HEK293T (cell line): ENCODE results near the gene OSCAR.

ENCODE experiments used
- BHLHE40 ChIP-seq: fragments of 450-650 bp; IDR thresholded peaks from 2 replicates; pipeline ENCODE4 v1.6.1; 2016; ENCODE audit warnings: mild to moderate bottlenecking, moderate library complexity, borderline replicate concordance
- FOXA1 ChIP-seq: fragments of 450-650 bp; IDR thresholded peaks from 2 replicates; pipeline ENCODE4 v1.6.1; 2016; ENCODE audit warnings: mild to moderate bottlenecking
- FOXK2 ChIP-seq: fragments of 450-650 bp; IDR thresholded peaks from 2 replicates; pipeline ENCODE4 v1.6.1; 2016; ENCODE audit warnings: mild to moderate bottlenecking
- FOXM1 ChIP-seq: fragments of 450-650 bp; IDR thresholded peaks from 2 replicates; pipeline ENCODE4 v1.6.1; 2017; ENCODE audit warnings: mild to moderate bottlenecking, borderline replicate concordance
- HDGF ChIP-seq: fragments of 450-650 bp; IDR thresholded peaks from 2 replicates; pipeline ENCODE4 v1.6.1; 2017; ENCODE audit warnings: antibody characterized with exemption, borderline replicate concordance
- L3MBTL2 ChIP-seq: fragments of 450-650 bp; conservative IDR thresholded peaks from 2 replicates; pipeline ENCODE4 v1.6.1; 2016; ENCODE audit warnings: mild to moderate bottlenecking
- NFRKB ChIP-seq: fragments of 450-650 bp; IDR thresholded peaks from 2 replicates; pipeline ENCODE4 v1.6.1; 2016; ENCODE audit warnings: mild to moderate bottlenecking, moderate library complexity
- SP1 ChIP-seq: fragments of 450-650 bp; IDR thresholded peaks from 2 replicates; pipeline ENCODE4 v1.6.1; 2017
- SUZ12 ChIP-seq: fragments of 450-650 bp; IDR thresholded peaks from 2 replicates; pipeline ENCODE4 v1.6.1; 2016; ENCODE audit warnings: mild to moderate bottlenecking
- TARDBP ChIP-seq: fragments of 450-650 bp; IDR thresholded peaks from 2 replicates; pipeline ENCODE4 v1.6.1; 2016

GRCh38 chr19:54128441-54128725 lies 27.8 kb upstream of the OSCAR start:
- no peak for TF ChIP-seq BHLHE40
- TF ChIP-seq HDGF, result no peak
- TF ChIP-seq FOXM1, result no peak
- no peak for TF ChIP-seq L3MBTL2
- TF ChIP-seq SP1, result no peak
- no peak for TF ChIP-seq NFRKB
- TF ChIP-seq TARDBP, result no peak
- TF ChIP-seq FOXK2, result no peak
- TF ChIP-seq FOXA1, result no peak
- no peak for TF ChIP-seq SUZ12
